Choroid plexus epithelial cell (primary cell): Measurements from ENCODE around the gene ZBTB40.

ENCODE experiments used
- DNase-seq: peaks from one replicate; pipeline ENCODE4 v3.0.0-alpha.2; 2010; ENCODE audit warnings: low read depth
- H3K4me3 ChIP-seq: 2 replicates; pipeline ENCODE4 v1.5.1; 2011; ENCODE audit warnings: low read depth, mild to moderate bottlenecking, control low read depth, low read length, moderate library complexity
- CTCF ChIP-seq: conservative IDR thresholded peaks from 2 replicates; pipeline ENCODE4 v1.5.1; 2011; ENCODE audit warnings: low read depth, mild to moderate bottlenecking, control low read depth, inconsistent platforms, low read length, moderate library complexity

The ZBTB40 gene

GRCh38 chr1:22465015-22465565 lies 13.4 kb downstream of the ZBTB40 start:
- H3K4me3 ChIP-seq: no peak overlapping the region
- TF ChIP-seq CTCF: no peak
- DNase-seq: no peak

DNA sequence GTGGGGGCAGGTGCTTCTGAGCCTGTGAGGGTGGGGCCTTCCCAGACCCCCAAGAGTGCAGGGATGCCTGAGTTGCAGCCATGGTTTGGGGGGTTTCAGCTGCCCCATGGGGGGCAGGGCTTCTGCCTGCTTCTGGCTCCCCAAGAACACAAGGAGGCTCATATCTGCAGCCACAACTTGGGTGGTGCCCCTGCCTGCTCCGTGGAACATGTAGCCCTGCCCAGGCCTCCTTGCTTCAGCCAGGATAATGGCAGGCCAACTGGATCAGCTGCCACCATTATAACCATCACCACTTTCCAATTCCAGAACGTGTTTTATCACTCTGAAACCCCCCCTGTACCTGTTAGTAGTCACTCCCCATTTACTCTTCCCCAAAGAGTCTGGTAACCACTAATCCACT lies 14.0 kb downstream of the ZBTB40 start:
- no peak overlapping the region for H3K4me3 ChIP-seq
- DNase-seq: no peak
- TF ChIP-seq CTCF: no peak

DNA sequence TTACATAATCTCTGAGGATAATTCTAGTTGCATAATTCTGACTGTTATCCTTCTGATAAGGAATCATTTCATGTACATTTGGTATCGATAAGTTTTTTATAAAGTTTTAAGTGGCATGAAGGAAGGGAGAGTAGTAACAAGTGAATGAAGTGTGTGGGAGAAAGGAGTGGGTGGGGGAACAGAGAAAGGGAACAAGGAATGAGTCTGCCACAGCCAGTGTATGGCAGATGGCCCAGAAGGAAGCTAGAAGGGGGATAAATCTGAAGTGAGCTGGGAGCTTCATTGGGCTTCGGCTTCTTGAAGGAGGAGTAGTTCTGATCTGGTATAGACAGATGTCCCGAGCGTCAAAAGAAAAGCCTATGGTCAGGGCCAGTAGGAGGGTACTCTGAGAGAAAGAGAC lies 18.6 kb downstream of the ZBTB40 start:
- no peak overlapping the region for H3K4me3 ChIP-seq
- no peak for DNase-seq
- TF ChIP-seq CTCF: no peak

DNA sequence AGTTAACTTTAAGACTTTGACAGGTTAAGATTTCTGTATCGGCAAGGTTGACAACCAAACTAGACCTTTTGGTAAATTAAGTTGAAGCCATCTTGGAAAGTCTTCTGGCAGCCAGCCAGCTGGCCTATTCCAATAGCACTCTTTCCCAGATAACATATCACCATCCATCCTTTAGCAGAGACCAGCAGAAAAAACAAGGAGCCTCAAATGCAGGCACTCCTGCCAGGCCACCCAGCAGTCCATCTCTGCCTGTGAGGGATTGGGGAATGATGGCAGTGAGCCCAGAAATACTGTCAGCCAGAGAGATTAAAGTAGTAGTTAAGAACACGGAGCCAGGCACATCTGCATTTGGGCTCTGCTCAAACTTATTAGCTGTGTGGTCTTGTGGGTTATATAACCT lies 19.4 kb downstream of the ZBTB40 start:
- no peak for TF ChIP-seq CTCF
- H3K4me3 ChIP-seq: no peak overlapping the region
- DNase-seq: peak; percentile 77

- TF ChIP-seq CTCF: no peak
- DNase-seq: no peak
- H3K4me3 ChIP-seq: no peak overlapping the region
Observed at GRCh38 chr1:22471610-22472009, 20.0 kb downstream of the ZBTB40 start.

- no peak for TF ChIP-seq CTCF
- DNase-seq: no peak
Observed at GRCh38 chr1:22472596-22472995, 20.9 kb downstream of the ZBTB40 start.

GRCh38 chr1:22473952-22474351 lies 22.3 kb downstream of the ZBTB40 start:
- no peak overlapping the region for H3K4me3 ChIP-seq
- no peak for TF ChIP-seq CTCF
- no peak for DNase-seq

More at GRCh38 chr1:22472596-22472995, 20.9 kb downstream of the ZBTB40 start:
- no peak overlapping the region for H3K4me3 ChIP-seq
